Esophagus muscularis mucosa (tissue), 3 donors: ENCODE data around the gene SLC15A1.

Experiments
- POLR2A ChIP-seq: fragments of 450-650 bp; IDR thresholded peaks from one replicate; pipeline ENCODE4 v1.6.1; 2017; ENCODE audit warnings: antibody characterized with exemption, moderate library complexity, mild to moderate bottlenecking, low read depth
- TF ChIP-seq, protein P1 (sequence below), 3 experiments: fragments of 200-600 bp in 2 of 3; fragments of 450-650 bp in 1 of 3; sonication (generic) in 2 of 3; IDR thresholded peaks; one replicate each; pipeline ENCODE4 v1.5.1; 2017 to 2019; ENCODE audit warnings: antibody characterized with exemption in 3 of 3, mild to moderate bottlenecking in 2 of 3, moderate library complexity in 1 of 3

- TF ChIP-seq, protein P1, sequence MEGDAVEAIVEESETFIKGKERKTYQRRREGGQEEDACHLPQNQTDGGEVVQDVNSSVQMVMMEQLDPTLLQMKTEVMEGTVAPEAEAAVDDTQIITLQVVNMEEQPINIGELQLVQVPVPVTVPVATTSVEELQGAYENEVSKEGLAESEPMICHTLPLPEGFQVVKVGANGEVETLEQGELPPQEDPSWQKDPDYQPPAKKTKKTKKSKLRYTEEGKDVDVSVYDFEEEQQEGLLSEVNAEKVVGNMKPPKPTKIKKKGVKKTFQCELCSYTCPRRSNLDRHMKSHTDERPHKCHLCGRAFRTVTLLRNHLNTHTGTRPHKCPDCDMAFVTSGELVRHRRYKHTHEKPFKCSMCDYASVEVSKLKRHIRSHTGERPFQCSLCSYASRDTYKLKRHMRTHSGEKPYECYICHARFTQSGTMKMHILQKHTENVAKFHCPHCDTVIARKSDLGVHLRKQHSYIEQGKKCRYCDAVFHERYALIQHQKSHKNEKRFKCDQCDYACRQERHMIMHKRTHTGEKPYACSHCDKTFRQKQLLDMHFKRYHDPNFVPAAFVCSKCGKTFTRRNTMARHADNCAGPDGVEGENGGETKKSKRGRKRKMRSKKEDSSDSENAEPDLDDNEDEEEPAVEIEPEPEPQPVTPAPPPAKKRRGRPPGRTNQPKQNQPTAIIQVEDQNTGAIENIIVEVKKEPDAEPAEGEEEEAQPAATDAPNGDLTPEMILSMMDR (IDR thresholded peaks at IDR 0.05) = no peak
- no peak for TF ChIP-seq POLR2A
Observed at GRCh38 chr13:98796191-98796590, 43.7 kb upstream of the SLC15A1 start.
